Mucosa of descending colon (tissue), 3 donors: ENCODE results near the gene MAP7. TPM values are rescaled to one million over a fixed set of nuclear protein-coding genes. Genes with fewer than 3 reads are reported as not detected.
"Not testable (repeated sequence)": the region's sequence is repeated elsewhere in the genome, so short reads cannot be mapped to it uniquely, and the experiment has no call there.

ENCODE experiments used
- ATAC-seq: fragments of 200-7000 bp; cut with Tn5 transposase; one replicate; pipeline ENCODE4 v1.9.1; 2020; ENCODE audit warnings: mild to moderate bottlenecking, moderate library complexity
- DNase-seq, 3 donors: peaks; one replicate each; pipeline ENCODE4 v3.0.0-alpha.2; 2020
- H3K36me3 ChIP-seq: fragments of 200-600 bp; one replicate; pipeline ENCODE4 v1.8.0; 2021; ENCODE audit warnings: low read depth, mild to moderate bottlenecking
- H3K4me1 ChIP-seq: fragments of 200-600 bp; one replicate; pipeline ENCODE4 v1.8.0; 2021; ENCODE audit warnings: low read depth, mild to moderate bottlenecking
- H3K4me3 ChIP-seq: fragments of 200-600 bp; one replicate; pipeline ENCODE4 v1.8.0; 2021; ENCODE audit warnings: mild to moderate bottlenecking
- H3K9me3 ChIP-seq: fragments of 200-600 bp; one replicate; pipeline ENCODE4 v1.8.0; 2021; ENCODE audit warnings: mild to moderate bottlenecking
- CTCF ChIP-seq: fragments of 200-600 bp; IDR thresholded peaks from one replicate; pipeline ENCODE4 v1.8.0; 2022; ENCODE audit warnings: antibody characterized with exemption, mild to moderate bottlenecking
- intact Hi-C, 2 donors: fragments of 100-400 bp; cut with DNase I in 1 of 2; cut with micrococcal nuclease in 1 of 2; formaldehyde crosslinking; loops; one replicate each; pipeline versions ENCODE4 v1.11.0 to v1.11.1; 2022; cut with DNase I, micrococcal nuclease
- total RNA-seq, 3 donors: library from RNA; stranded (reverse); fragmentation: NEBNext Ultra II Directional in 2 of 3; extraction: Animal tissue kit (Norgen Biotek cat#: 25700) in 2 of 3; gene quantifications; one replicate each; pipeline versions ENCODE4 v1.2.1 to v1.2.4, GENCODE V29; 2021 to 2023
- donor health status: DM: no; HTN: no; CAD: no; lungs with moderate emphysema.
- donor health status: DM: no; HTN: no; CAD: no.
- donor health status: DM: no; HTN: yes; CAD: no.

MAP7 gene
- total RNA-seq, 3 donors from 2014 or later: 28.4 to 80.5 (median 68.6) TPM

- peaks cover 27% of the 10 kb centered on the region for H3K4me1 ChIP-seq
- H3K36me3 ChIP-seq: no peaks in the 10 kb centered on the region
- no peaks in the 10 kb centered on the region for H3K9me3 ChIP-seq
- DNase-seq: peak; percentile 55 to 69 (median 62)
- peak; percentile 87 for ATAC-seq
- TF ChIP-seq CTCF: no peak
- no peak overlapping the region for H3K4me3 ChIP-seq
- intact Hi-C loops: no loop called here
Observed at GRCh38 chr6:136439514-136440190, 110.6 kb downstream of the MAP7 start.

GRCh38 chr6:136438441-136438840, 111.8 kb downstream of the MAP7 start:
- no peaks in the 10 kb centered on the region for H3K36me3 ChIP-seq
- no peak for ATAC-seq
- H3K4me3 ChIP-seq: no peak overlapping the region
- no peak for TF ChIP-seq CTCF
- H3K9me3 ChIP-seq: no peaks in the 10 kb centered on the region
- no peak for DNase-seq
- intact Hi-C loops: no loop called here
- peaks cover 25% of the 10 kb centered on the region for H3K4me1 ChIP-seq

- intact Hi-C loops: no loop called here
- no peak for TF ChIP-seq CTCF
- no peak for ATAC-seq
Observed at GRCh38 chr6:136437246-136437645, 113.0 kb downstream of the MAP7 start.

GRCh38 chr6:136435101-136435500, 115.1 kb downstream of the MAP7 start:
- intact Hi-C loops: no loop called here
- Histone ChIP-seq H3K4me1 (peaks cover 19% of the 10 kb centered on the region), H3K36me3 (no peaks in the 10 kb centered on the region), H3K9me3 (no peaks in the 10 kb centered on the region), H3K4me3 (no peak overlapping the region)
- TF ChIP-seq CTCF: no peak
- ATAC-seq (peak; percentile 52), DNase-seq (no peak)

More at GRCh38 chr6:136437246-136437645, 113.0 kb downstream of the MAP7 start:
- Histone ChIP-seq H3K4me3 (no peak overlapping the region), H3K36me3 (no peaks in the 10 kb centered on the region), H3K4me1 (peaks cover 25% of the 10 kb centered on the region), H3K9me3 (no peaks in the 10 kb centered on the region)
- no peak for DNase-seq

- H3K4me3 ChIP-seq, DNase-seq, intact Hi-C loops, ATAC-seq, H3K9me3 ChIP-seq, H3K36me3 ChIP-seq: not testable (repeated sequence)
- H3K4me1 ChIP-seq: peaks cover 15% of the 10 kb centered on the region
Observed at GRCh38 chr6:136431306-136431705, 118.9 kb downstream of the MAP7 start.

- Histone ChIP-seq H3K36me3 (no peaks in the 10 kb centered on the region), H3K4me1 (no peaks in the 10 kb centered on the region), H3K4me3 (no peak overlapping the region), H3K9me3 (no peaks in the 10 kb centered on the region)
- intact Hi-C loops: no loop called here
- ATAC-seq (peak; percentile 80), DNase-seq (peak in 1 of 3 donors; percentile 56)
- no peak for TF ChIP-seq CTCF
Observed at GRCh38 chr6:136429264-136430065, 120.8 kb downstream of the MAP7 start.
